ENCODE results near the gene MPP1. TPM values are rescaled to one million over a fixed set of nuclear protein-coding genes. Genes with fewer than 3 reads are reported as not detected.

Gene MPP1
- total RNA-seq, 1 donor from 2014 or later = 1.1 TPM

DNA sequence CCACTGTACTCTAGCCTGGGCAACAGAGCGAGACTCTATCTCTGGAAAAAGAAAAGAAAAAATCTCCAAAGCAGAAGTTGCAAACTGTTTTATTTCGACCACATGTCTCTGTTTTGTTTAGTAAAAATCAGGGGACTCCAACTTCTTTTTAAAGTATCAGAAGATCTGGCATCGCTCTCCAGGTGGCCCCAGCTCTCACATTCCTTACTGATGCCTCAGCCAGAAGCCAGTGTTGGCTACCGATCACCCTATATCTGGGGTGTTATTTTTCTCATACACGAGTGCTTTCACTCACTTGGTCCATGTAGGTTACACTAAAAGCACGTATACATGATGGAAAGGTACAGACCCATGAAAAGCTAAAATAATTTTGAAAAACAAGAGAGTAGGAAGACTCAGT, 8.3 kb downstream of the MPP1 start:
- DNase-seq (ENCODE audit: low read depth) (peak; percentile 2), FAIRE-seq (no peak)
- Histone ChIP-seq H3K36me3 (ENCODE audit: control insufficient read depth, insufficient read depth, low read length) (no peaks in the 10 kb centered on the region), H3K4me3 (ENCODE audit: low read depth, low read length) (no peak overlapping the region), H3K27me3 (ENCODE audit: control insufficient read depth, insufficient read depth, low read length) (no peaks in the 10 kb centered on the region)
- TF ChIP-seq, protein P1, sequence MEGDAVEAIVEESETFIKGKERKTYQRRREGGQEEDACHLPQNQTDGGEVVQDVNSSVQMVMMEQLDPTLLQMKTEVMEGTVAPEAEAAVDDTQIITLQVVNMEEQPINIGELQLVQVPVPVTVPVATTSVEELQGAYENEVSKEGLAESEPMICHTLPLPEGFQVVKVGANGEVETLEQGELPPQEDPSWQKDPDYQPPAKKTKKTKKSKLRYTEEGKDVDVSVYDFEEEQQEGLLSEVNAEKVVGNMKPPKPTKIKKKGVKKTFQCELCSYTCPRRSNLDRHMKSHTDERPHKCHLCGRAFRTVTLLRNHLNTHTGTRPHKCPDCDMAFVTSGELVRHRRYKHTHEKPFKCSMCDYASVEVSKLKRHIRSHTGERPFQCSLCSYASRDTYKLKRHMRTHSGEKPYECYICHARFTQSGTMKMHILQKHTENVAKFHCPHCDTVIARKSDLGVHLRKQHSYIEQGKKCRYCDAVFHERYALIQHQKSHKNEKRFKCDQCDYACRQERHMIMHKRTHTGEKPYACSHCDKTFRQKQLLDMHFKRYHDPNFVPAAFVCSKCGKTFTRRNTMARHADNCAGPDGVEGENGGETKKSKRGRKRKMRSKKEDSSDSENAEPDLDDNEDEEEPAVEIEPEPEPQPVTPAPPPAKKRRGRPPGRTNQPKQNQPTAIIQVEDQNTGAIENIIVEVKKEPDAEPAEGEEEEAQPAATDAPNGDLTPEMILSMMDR (IDR thresholded peaks at IDR 0.05; ENCODE audit: insufficient read depth, low read length, severe bottlenecking) = no peak

DNA sequence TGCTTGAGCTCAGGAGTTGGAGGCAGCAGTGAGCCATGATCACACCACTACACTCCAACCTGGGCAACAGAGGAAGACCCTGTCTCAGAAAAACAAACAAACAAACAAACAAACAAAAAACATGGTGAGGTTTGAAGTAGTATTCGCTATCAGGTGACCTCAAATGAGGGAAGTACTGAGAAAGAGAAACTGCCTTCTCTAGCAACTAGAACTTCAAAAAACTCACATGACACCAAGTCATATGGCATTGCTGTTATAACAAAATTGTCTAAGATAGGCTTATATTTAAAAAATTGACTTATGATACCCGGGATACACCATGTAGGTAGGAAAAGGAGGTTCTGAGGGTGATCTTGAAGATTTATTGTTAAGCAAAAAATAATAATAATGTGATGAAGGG, 10.3 kb downstream of the MPP1 start:
- no peak for FAIRE-seq

DNA sequence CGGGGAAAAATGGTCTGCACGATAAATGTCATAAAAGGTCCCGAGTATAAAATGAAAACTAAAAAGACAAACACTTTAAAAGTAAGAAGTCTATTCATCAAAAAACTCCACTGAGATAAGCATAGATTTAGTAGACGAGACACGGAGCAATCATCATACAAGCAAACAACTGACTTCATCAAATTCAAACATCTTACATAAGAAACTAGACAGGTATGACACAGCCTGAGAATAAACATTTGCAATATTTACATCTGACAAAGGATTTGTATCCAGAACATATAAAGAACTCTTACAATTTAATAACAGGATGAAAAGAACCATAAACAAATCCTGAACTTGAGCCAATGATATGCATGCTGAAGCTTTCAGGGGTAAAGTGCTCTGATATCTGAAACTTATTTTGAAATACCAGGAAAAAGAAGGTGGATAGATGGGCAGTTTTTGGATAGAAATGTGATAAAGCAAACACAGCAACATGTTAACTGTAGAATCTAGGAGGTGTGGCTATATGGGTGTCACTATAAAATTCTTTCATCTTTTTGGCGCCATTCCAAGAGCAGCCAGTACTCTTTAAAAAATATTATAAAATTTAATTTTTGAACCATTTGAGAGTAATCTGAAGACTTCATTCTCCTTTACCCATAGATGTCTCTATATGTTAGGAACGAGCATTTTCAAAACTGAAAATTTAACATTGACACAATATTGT, 12.0 kb downstream of the MPP1 start:
- FAIRE-seq (no peak), DNase-seq (ENCODE audit: low read depth) (peak; percentile 55)
- Histone ChIP-seq H3K27me3 (ENCODE audit: control insufficient read depth, insufficient read depth, low read length) (no peaks in the 10 kb centered on the region), H3K4me3 (ENCODE audit: low read depth, low read length) (no peak overlapping the region), H3K36me3 (ENCODE audit: control insufficient read depth, insufficient read depth, low read length) (no peaks in the 10 kb centered on the region)
- TF ChIP-seq, protein P1 (IDR thresholded peaks at IDR 0.05; ENCODE audit: insufficient read depth, low read length, severe bottlenecking) = no peak

More for the DNA sequence above, 10.3 kb downstream of the MPP1 start:
- H3K36me3 ChIP-seq (ENCODE audit: control insufficient read depth, insufficient read depth, low read length) = no peaks in the 10 kb centered on the region
- no peak overlapping the region for H3K4me3 ChIP-seq (ENCODE audit: low read depth, low read length)
- TF ChIP-seq, protein P1 (IDR thresholded peaks at IDR 0.05; ENCODE audit: insufficient read depth, low read length, severe bottlenecking) = no peak
- H3K27me3 ChIP-seq (ENCODE audit: control insufficient read depth, insufficient read depth, low read length) = no peaks in the 10 kb centered on the region
- DNase-seq (ENCODE audit: low read depth) = no peak

DNA sequence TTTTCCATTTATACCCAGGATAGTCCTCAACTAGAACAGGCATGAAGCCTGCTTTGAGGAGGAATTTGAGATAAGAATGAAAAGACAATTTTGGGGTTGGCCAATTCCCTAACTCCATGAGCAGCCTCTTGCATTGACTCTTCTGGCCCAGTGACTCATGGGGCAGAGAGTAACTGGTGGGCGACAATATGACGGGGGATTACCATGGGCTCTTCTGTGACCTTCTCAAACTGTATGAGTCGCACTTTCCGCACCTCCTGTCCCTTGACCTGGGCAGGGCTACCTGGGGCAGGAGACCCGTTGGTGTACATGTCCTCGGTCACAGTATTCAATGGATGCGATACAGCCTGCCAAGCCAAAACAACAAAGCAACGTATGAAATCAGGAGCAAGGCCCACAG, 13.3 kb downstream of the MPP1 start:
- no peak for FAIRE-seq
- DNase-seq (ENCODE audit: low read depth) = no peak
- H3K36me3 ChIP-seq (ENCODE audit: control insufficient read depth, insufficient read depth, low read length) = no peaks in the 10 kb centered on the region
- H3K4me3 ChIP-seq (ENCODE audit: low read depth, low read length) = no peak overlapping the region
- no peaks in the 10 kb centered on the region for H3K27me3 ChIP-seq (ENCODE audit: control insufficient read depth, insufficient read depth, low read length)
- TF ChIP-seq, protein P1 (IDR thresholded peaks at IDR 0.05; ENCODE audit: insufficient read depth, low read length, severe bottlenecking) = no peak

DNA sequence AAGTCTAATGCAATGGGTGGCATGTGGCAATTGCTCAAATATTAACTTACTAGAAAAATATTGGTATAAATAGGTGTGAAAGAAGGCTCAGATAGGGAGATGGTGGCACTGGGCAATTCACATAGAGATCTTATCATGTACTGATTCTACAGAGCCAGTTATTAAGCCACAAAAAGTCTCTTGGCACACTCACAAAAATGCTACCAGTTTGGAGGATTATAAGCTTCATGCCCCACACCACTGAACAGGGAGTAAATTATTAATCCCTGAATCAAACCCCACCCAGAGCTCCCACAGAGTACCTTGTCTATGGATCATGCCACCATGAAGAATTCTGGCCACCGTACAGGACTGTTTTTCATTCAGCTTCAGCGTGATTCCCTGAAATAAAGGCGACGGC, 13.8 kb downstream of the MPP1 start:
- DNase-seq (ENCODE audit: low read depth) (no peak), FAIRE-seq (no peak)
- TF ChIP-seq, protein P1 (IDR thresholded peaks at IDR 0.05; ENCODE audit: insufficient read depth, low read length, severe bottlenecking) = no peak
- Histone ChIP-seq H3K36me3 (ENCODE audit: control insufficient read depth, insufficient read depth, low read length) (no peaks in the 10 kb centered on the region), H3K4me3 (ENCODE audit: low read depth, low read length) (no peak overlapping the region), H3K27me3 (ENCODE audit: control insufficient read depth, insufficient read depth, low read length) (no peaks in the 10 kb centered on the region)

DNA sequence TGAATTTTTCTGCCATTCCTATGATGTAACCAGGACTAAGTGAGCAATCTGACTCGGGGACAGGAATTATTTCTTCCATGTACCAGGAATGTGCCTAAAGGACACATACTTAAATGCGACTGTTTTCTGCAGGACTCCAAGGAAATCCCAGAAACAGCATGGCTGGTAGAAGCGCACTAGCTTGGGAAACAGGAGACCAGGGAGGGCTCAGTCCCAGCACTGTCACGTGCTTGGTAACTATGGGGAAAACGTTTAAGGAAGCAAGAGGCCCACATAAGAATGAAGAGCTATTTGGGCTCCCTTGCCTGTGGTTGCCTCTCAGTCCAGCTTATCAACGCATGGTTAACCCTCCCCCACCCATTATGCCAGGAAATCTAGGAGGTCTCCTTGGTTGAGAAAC, 19.6 kb downstream of the MPP1 start:
- no peak overlapping the region for H3K4me3 ChIP-seq (ENCODE audit: low read depth, low read length)

More for the DNA sequence above, 19.6 kb downstream of the MPP1 start:
- TF ChIP-seq, protein P1 (IDR thresholded peaks at IDR 0.05; ENCODE audit: insufficient read depth, low read length, severe bottlenecking) = no peak
- Histone ChIP-seq H3K27me3 (ENCODE audit: control insufficient read depth, insufficient read depth, low read length) (no peaks in the 10 kb centered on the region), H3K36me3 (ENCODE audit: control insufficient read depth, insufficient read depth, low read length) (no peaks in the 10 kb centered on the region)
- no peak for DNase-seq (ENCODE audit: low read depth)
- FAIRE-seq = no peak

Measured in bronchial epithelial cell (primary cell).